SK-N-MC (cell line): ENCODE results near the gene ENTPD8.

Experiments
- DNase-seq: peaks from one replicate; pipeline ENCODE4 v3.0.0-alpha.2; 2011; ENCODE audit warnings: low read depth, low spot score
- H3K27ac ChIP-seq: fragments of 200-600 bp; sonication (generic); 2 replicates; pipeline ENCODE4 v1.5.1; 2016; ENCODE audit warnings: mixed run types
- H3K36me3 ChIP-seq: fragments of 200-600 bp; sonication (generic); 2 replicates; pipeline ENCODE4 v1.6.1; 2017; ENCODE audit warnings: antibody characterized with exemption, low read length, mixed read lengths; ENCODE audit not compliant: insufficient read depth
- H3K4me3 ChIP-seq: fragments of 200-600 bp; sonication (generic); 2 replicates; pipeline ENCODE4 v1.5.1; 2016
- H3K9ac ChIP-seq: fragments of 200-600 bp; sonication (generic); 2 replicates; pipeline ENCODE4 v1.8.0; 2017; ENCODE audit warnings: mixed run types, mixed read lengths; ENCODE audit not compliant: insufficient read length
- H3K9me3 ChIP-seq: fragments of 200-600 bp; sonication (generic); 2 replicates; pipeline ENCODE4 v1.6.1; 2017; ENCODE audit warnings: low read depth, mild to moderate bottlenecking, antibody characterized with exemption, low read length, moderate library complexity, mixed read lengths
- EZH2 ChIP-seq: fragments of 200-600 bp; sonication (generic); IDR thresholded peaks from one replicate; pipeline ENCODE4 v1.6.1; 2017; ENCODE audit warnings: antibody characterized with exemption
- FOXP2 ChIP-seq: optimal IDR thresholded peaks from 2 replicates; pipeline ENCODE3; 2011; ENCODE audit warnings: mild to moderate bottlenecking, moderate library complexity; ENCODE audit not compliant: insufficient read depth; ENCODE audit errors: extremely low read length, control extremely low read depth
- POLR2AphosphoS5 ChIP-seq: IDR thresholded peaks from 2 replicates; pipeline ENCODE4 v1.6.1; 2012; ENCODE audit warnings: mild to moderate bottlenecking, low read depth, low read length, borderline replicate concordance

ENTPD8 gene

GRCh38 chr9:137446851-137447471 is 5.8 kb upstream of the ENTPD8 start:
- Histone ChIP-seq H3K4me3 (peak overlapping the region; percentile 49), H3K36me3 (no peaks in the 10 kb centered on the region), H3K9ac (peak overlapping the region; percentile 2), H3K27ac (peak overlapping the region; percentile 86), H3K9me3 (no peaks in the 10 kb centered on the region)
- DNase-seq: no peak
- TF ChIP-seq FOXP2 (no peak), EZH2 (no peak), POLR2AphosphoS5 (no peak; the same call in 1 of the 2 replicates)

- H3K36me3 ChIP-seq: no peaks in the 10 kb centered on the region
- no peak overlapping the region for H3K4me3 ChIP-seq
- H3K27ac ChIP-seq: no peak overlapping the region
- no peak for DNase-seq
- H3K9ac ChIP-seq: no peak overlapping the region
- H3K9me3 ChIP-seq: no peaks in the 10 kb centered on the region
- no peak for TF ChIP-seq POLR2AphosphoS5
- TF ChIP-seq EZH2: no peak
- TF ChIP-seq FOXP2: no peak
These were observed 4.8 kb upstream of the ENTPD8 start for GRCh38 chr9:137445930-137446431.

DNA sequence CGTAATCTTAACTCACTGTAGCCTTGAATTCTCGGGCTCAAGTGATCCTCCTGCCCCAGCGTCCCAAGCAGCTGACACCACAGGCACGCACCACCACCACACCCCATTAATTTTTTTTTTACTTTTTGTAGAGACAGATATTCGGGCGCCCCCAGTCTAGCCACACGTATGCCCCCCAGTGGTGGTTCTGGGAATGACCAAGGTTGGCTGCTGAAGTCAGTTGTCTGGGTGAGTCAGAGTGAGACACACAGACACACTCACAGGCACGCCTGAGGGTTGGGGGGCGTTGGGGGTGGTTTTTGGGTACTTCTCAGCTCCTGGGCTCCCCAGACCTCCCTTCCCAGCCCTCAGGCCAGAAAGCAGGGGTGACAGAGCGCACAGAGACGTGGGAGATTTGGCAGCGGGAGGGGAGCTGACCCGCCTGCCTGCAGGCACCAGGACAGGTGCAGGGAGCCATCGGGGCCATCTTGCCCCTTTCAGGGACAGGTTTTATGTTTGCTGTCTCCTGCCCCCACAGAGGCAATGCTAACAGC is 4.2 kb upstream of the ENTPD8 start:
- H3K4me3 ChIP-seq: no peak overlapping the region
- no peak for TF ChIP-seq POLR2AphosphoS5
- no peak for TF ChIP-seq EZH2
- no peak for TF ChIP-seq FOXP2
- DNase-seq: peak; percentile 14
- H3K36me3 ChIP-seq: no peaks in the 10 kb centered on the region
- H3K9ac ChIP-seq: no peak overlapping the region
- H3K27ac ChIP-seq: no peak overlapping the region
- H3K9me3 ChIP-seq: no peaks in the 10 kb centered on the region

- no peaks in the 10 kb centered on the region for H3K9me3 ChIP-seq
- no peak for DNase-seq
- no peak overlapping the region for H3K27ac ChIP-seq
- H3K4me3 ChIP-seq: no peak overlapping the region
- H3K9ac ChIP-seq: no peak overlapping the region
- TF ChIP-seq FOXP2: no peak
- H3K36me3 ChIP-seq: no peaks in the 10 kb centered on the region
These were observed 3.1 kb upstream of the ENTPD8 start for GRCh38 chr9:137444106-137444790.

- H3K36me3 ChIP-seq: no peaks in the 10 kb centered on the region
- no peak overlapping the region for H3K27ac ChIP-seq
- TF ChIP-seq POLR2AphosphoS5: no peak
- no peak for TF ChIP-seq EZH2
- TF ChIP-seq FOXP2: no peak
- no peaks in the 10 kb centered on the region for H3K9me3 ChIP-seq
- no peak for DNase-seq
- H3K9ac ChIP-seq: no peak overlapping the region
- peak overlapping the region; percentile 78 for H3K4me3 ChIP-seq
These were observed 771 bp upstream of the ENTPD8 start for GRCh38 chr9:137441935-137442321.

DNA sequence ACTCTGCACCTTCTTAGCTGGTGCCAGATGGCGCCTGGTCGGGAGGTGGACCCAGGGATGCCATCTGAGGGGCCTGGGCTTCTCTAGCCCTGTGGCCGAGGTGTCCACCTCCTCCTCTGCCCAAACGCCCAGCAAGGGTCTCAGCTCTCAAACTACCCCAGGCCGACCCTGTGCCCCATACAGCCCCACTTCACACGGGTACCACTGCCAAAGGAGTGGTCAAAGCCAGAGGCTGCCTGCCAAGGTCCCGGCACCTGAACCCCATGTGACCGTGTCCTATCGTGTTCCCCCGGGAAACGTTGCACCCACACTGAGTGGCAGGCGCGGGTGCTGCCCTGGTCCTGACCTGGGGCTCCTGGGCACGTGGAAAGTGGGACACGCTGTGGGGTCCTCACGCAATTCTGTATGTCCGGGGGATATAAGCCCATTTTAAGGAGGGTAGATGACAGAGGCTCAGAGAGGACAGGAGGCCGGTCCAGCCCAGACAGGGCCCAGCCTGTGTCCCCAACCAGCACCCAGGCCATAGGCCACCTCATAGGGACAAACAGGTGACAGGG is 1.9 kb downstream of the ENTPD8 start:
- no peak for DNase-seq
- Histone ChIP-seq H3K36me3 (no peaks in the 10 kb centered on the region), H3K9me3 (no peaks in the 10 kb centered on the region), H3K4me3 (no peak overlapping the region), H3K9ac (no peak overlapping the region), H3K27ac (no peak overlapping the region)
- TF ChIP-seq FOXP2 (no peak), POLR2AphosphoS5 (no peak), EZH2 (no peak)

DNA sequence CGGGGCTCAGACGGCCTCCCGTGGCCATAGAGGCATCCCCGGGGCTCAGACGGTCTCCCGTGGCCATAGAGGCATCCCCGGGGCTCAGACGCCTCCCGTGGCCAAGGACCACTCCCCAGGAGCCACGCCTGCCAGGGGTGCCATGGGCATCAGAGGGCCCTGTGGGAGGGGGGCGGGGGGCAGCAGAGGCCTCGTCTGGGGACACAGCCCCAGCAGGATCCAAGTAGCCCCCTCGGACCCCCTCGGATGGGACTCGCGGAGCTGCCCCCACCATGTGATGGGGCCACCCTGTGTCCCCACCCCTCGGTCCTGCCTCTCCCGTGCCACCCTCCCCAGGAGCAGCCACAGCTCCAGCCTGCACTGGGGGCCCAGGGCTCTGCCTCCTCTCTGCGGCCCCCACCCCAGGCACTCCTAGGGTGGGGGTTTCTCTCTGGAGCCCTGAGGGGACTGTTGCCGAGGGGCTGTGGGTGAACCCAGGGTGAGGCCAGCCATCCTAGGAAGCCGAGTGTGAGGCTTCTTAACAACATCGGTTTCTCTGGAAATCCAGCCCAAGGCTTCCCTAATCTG is 2.5 kb downstream of the ENTPD8 start:
- TF ChIP-seq FOXP2: no peak
- Histone ChIP-seq H3K9me3 (no peaks in the 10 kb centered on the region), H3K4me3 (no peak overlapping the region), H3K36me3 (no peaks in the 10 kb centered on the region), H3K27ac (no peak overlapping the region), H3K9ac (no peak overlapping the region)
- no peak for DNase-seq
